Panc1 (cell line): ENCODE results near the gene ARL17B.
"Not testable (repeated sequence)": the region's sequence is repeated elsewhere in the genome, so short reads cannot be mapped to it uniquely, and the experiment has no call there.

Source experiments
- POLR2AphosphoS5 ChIP-seq: IDR thresholded peaks from 2 replicates; pipeline ENCODE4 v1.6.1; 2012; ENCODE audit warnings: mild to moderate bottlenecking, low read depth, low read length, moderate library complexity
- TF ChIP-seq, protein P1 (sequence below): fragments of 450-650 bp; IDR thresholded peaks from 2 replicates; pipeline ENCODE4 v1.5.1; 2017; ENCODE audit warnings: mild to moderate bottlenecking
- TF ChIP-seq, protein P2 (sequence below), 2 experiments: IDR thresholded peaks; 2 replicates each; pipeline ENCODE4 v1.6.1; 2011 to 2012; ENCODE audit warnings: low read depth in 2 of 2, control low read depth in 1 of 2, low read length in 1 of 2, mild to moderate bottlenecking in 1 of 2, moderate library complexity in 1 of 2; ENCODE audit not compliant: insufficient read depth in 1 of 2

DNA sequence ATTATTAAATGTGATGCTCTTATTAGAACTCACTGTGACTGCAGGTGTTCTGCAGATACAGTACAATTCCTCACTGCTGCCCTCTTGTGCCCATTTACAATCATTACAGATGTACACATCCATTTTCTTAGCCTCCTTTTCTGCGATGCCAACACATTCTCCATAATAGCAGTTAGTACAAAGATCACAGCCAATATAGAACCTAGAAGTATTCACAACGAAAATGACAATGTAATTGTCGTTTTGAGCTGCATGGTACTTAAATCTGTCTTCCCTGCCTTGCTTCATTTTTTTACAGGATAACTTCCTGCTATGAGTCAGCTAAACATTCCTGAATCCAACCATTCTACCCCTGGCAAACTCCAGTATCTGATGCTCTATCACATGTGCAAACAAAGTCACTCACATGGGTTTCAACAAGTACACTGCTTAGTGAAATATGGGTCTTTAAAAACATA is 74.8 kb downstream of the ARL17B start:
- TF ChIP-seq, protein P1, sequence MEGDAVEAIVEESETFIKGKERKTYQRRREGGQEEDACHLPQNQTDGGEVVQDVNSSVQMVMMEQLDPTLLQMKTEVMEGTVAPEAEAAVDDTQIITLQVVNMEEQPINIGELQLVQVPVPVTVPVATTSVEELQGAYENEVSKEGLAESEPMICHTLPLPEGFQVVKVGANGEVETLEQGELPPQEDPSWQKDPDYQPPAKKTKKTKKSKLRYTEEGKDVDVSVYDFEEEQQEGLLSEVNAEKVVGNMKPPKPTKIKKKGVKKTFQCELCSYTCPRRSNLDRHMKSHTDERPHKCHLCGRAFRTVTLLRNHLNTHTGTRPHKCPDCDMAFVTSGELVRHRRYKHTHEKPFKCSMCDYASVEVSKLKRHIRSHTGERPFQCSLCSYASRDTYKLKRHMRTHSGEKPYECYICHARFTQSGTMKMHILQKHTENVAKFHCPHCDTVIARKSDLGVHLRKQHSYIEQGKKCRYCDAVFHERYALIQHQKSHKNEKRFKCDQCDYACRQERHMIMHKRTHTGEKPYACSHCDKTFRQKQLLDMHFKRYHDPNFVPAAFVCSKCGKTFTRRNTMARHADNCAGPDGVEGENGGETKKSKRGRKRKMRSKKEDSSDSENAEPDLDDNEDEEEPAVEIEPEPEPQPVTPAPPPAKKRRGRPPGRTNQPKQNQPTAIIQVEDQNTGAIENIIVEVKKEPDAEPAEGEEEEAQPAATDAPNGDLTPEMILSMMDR: not testable (repeated sequence)
- TF ChIP-seq, protein P2, sequence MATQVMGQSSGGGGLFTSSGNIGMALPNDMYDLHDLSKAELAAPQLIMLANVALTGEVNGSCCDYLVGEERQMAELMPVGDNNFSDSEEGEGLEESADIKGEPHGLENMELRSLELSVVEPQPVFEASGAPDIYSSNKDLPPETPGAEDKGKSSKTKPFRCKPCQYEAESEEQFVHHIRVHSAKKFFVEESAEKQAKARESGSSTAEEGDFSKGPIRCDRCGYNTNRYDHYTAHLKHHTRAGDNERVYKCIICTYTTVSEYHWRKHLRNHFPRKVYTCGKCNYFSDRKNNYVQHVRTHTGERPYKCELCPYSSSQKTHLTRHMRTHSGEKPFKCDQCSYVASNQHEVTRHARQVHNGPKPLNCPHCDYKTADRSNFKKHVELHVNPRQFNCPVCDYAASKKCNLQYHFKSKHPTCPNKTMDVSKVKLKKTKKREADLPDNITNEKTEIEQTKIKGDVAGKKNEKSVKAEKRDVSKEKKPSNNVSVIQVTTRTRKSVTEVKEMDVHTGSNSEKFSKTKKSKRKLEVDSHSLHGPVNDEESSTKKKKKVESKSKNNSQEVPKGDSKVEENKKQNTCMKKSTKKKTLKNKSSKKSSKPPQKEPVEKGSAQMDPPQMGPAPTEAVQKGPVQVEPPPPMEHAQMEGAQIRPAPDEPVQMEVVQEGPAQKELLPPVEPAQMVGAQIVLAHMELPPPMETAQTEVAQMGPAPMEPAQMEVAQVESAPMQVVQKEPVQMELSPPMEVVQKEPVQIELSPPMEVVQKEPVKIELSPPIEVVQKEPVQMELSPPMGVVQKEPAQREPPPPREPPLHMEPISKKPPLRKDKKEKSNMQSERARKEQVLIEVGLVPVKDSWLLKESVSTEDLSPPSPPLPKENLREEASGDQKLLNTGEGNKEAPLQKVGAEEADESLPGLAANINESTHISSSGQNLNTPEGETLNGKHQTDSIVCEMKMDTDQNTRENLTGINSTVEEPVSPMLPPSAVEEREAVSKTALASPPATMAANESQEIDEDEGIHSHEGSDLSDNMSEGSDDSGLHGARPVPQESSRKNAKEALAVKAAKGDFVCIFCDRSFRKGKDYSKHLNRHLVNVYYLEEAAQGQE (IDR thresholded peaks at IDR 0.05; ENCODE audit: insufficient read depth in 1 of 2, low read depth in 2 of 2, low read length in 1 of 2): not testable (repeated sequence)
- not testable (repeated sequence) for TF ChIP-seq POLR2AphosphoS5
